ENCODE data around the gene PRMT7. TPM values are rescaled to one million over a fixed set of nuclear protein-coding genes. Genes with fewer than 3 reads are reported as not detected.

The PRMT7 gene
- total RNA-seq, 1 experiment from 2014 or later, result 156 TPM

DNA sequence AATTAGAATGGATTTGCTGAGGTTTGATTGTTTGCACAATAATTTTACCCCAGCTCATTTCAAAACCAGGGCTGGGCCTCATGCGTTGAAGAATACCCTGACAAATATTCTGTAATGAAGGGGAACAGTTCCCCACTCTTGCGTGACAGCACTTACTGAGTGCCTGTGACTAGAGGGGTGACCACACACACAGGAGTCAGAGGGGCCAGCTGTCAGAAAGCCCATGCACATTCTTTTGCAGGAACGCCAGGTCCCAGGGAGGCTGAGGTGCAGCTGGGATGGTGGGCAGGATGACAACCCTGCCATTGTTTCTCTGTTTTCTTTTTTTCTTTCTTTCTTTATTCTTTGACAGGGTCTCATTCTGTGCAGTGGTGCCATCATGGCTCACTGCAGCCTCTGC is 92.9 kb downstream of the PRMT7 start:
- DNase-seq, result no peak
- H3K9me3 Mint-ChIP-seq (ENCODE audit: unreplicated experiment), result no peaks in the 10 kb centered on the region

DNA sequence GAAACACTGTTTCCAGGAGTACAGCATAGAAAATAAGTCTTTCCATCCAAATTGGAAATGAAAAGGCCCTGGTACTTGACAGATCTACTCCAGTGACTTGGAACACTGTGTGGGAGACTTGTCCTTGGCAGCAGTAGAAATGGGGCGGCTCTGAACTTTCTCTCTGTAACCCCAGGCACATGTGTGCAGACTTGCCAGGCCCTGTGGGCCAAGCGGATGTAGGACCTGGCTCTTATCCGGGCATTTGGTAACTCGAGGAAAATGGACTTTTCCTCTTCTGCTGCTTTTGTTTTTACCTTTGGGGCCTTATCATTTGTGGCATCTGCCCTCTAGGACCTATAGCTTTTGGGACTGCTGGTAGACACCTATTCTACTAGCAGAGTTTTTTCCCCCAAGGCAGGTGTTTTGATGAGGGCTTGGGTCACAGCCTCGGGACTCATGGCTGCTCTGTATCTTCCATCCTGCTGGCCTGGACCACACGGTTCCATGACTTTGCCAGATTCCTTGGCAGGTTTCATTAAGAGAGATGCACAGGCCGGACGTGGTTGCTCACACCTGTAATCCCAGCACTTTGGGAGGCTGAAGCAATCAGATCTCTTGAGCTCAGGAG is 94.0 kb downstream of the PRMT7 start:
- no TSS peak for BruUV-seq (replicated peaks)
- intact Hi-C loops (cut with micrococcal nuclease; ENCODE audit: unreplicated experiment), result no loop called here
- POLR2A ChIA-PET, result no interaction called here
- no peaks in the 10 kb centered on the region for H3K36me3 ChIP-seq (ENCODE audit: control insufficient read depth, insufficient read depth, low read length)
- Mint-ChIP-seq H3K27ac (ENCODE audit: unreplicated experiment) (no peak overlapping the region), H3K36me3 (ENCODE audit: insufficient read depth, unreplicated experiment) (no peaks in the 10 kb centered on the region), H3K4me1 (ENCODE audit: low read depth, unreplicated experiment) (peaks cover 9% of the 10 kb centered on the region), H3K9me3 (ENCODE audit: unreplicated experiment) (no peaks in the 10 kb centered on the region), H3K4me3 (ENCODE audit: unreplicated experiment) (no peak overlapping the region), H3K27me3 (ENCODE audit: insufficient read depth, unreplicated experiment) (no peaks in the 10 kb centered on the region)
- CTCF ChIA-PET, result no interaction called here
- no peaks in the 10 kb centered on the region for H3K27me3 ChIP-seq (replicated peaks; ENCODE audit: control insufficient read depth, insufficient read depth, low read length)
- TF ChIP-seq, protein P1, sequence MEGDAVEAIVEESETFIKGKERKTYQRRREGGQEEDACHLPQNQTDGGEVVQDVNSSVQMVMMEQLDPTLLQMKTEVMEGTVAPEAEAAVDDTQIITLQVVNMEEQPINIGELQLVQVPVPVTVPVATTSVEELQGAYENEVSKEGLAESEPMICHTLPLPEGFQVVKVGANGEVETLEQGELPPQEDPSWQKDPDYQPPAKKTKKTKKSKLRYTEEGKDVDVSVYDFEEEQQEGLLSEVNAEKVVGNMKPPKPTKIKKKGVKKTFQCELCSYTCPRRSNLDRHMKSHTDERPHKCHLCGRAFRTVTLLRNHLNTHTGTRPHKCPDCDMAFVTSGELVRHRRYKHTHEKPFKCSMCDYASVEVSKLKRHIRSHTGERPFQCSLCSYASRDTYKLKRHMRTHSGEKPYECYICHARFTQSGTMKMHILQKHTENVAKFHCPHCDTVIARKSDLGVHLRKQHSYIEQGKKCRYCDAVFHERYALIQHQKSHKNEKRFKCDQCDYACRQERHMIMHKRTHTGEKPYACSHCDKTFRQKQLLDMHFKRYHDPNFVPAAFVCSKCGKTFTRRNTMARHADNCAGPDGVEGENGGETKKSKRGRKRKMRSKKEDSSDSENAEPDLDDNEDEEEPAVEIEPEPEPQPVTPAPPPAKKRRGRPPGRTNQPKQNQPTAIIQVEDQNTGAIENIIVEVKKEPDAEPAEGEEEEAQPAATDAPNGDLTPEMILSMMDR (IDR thresholded peaks at IDR 0.05; ENCODE audit: insufficient read depth in 1 of 2, low read depth in 1 of 2, low read length in 1 of 2, severe bottlenecking in 1 of 2, unreplicated experiment in 1 of 2), result no peak
- H3K4me1 ChIP-seq, result peaks cover 6% of the 10 kb centered on the region; the same call in 1 of the 2 replicates
- H3K4me3 ChIP-seq (ENCODE audit: low read depth, low read length), result no peak overlapping the region
- no peaks in the 10 kb centered on the region for H3K9me3 ChIP-seq
- no peak for DNase-seq

More for the DNA sequence above, 92.9 kb downstream of the PRMT7 start:
- BruUV-seq (replicated peaks), result no TSS peak
- Histone ChIP-seq H3K4me1 (peaks cover 6% of the 10 kb centered on the region; the same call in 1 of the 2 replicates), H3K4me3 (ENCODE audit: low read depth, low read length) (no peak overlapping the region), H3K9me3 (no peaks in the 10 kb centered on the region), H3K36me3 (ENCODE audit: control insufficient read depth, insufficient read depth, low read length) (no peaks in the 10 kb centered on the region), H3K27me3 (replicated peaks; ENCODE audit: control insufficient read depth, insufficient read depth, low read length) (no peaks in the 10 kb centered on the region)
- POLR2A ChIA-PET, result no interaction called here
- TF ChIP-seq, protein P1 (IDR thresholded peaks at IDR 0.05; ENCODE audit: insufficient read depth in 1 of 2, low read depth in 1 of 2, low read length in 1 of 2, severe bottlenecking in 1 of 2, unreplicated experiment in 1 of 2), result no peak
- H3K4me3 Mint-ChIP-seq (ENCODE audit: unreplicated experiment), result no peak overlapping the region
- intact Hi-C loops (cut with micrococcal nuclease; ENCODE audit: unreplicated experiment), result no loop called here
- CTCF ChIA-PET, result interaction anchor here (1.2 kb wide), 1 partner anchor 29 kb away, joined by 3 read pairs; no protein-coding TSS in a partner anchor
- H3K27ac Mint-ChIP-seq (ENCODE audit: unreplicated experiment), result no peak overlapping the region
- no peaks in the 10 kb centered on the region for H3K36me3 Mint-ChIP-seq (ENCODE audit: insufficient read depth, unreplicated experiment)
- no peaks in the 10 kb centered on the region for H3K27me3 Mint-ChIP-seq (ENCODE audit: insufficient read depth, unreplicated experiment)
- peaks cover 9% of the 10 kb centered on the region for H3K4me1 Mint-ChIP-seq (ENCODE audit: low read depth, unreplicated experiment)

DNA sequence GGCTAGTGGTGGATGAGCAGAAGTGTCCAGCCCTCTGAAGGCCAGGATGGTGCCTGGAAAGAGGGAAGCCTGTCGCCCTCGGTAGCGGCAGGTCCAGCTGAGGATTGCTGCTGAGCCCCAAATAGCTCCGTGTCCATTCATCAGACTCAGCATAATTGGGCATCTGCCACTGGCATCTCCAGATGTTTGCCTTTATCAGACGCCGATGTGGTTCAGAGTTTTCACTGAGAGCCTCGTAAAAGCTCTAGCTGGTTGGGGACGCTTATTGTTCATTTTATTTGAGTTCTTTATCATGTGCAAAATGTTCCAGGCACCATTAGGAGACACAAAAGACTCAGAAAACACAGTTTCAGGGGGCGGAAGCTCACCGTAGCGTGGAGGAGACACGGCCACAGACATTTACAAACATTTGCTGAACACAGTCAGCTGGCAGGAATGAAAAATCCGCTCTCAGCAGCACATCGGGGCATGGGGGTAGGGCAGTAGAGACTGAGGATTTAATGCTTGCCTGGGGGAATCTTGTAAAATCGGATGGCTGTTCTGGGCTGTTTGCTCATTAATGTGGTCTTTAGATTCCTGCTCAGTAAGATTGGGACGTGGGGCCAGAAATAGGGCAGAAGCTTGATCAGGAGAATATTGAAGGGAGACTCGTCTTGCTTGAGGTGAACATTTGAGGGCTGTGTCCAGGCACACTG is 95.8 kb downstream of the PRMT7 start:
- DNase-seq, result no peak
- ChIA-PET POLR2A (no interaction called here), CTCF (interaction anchor here (0.6 to 0.9 kb wide), 2 partner anchors 22 to 32 kb away, joined by 4 to 5 read pairs; no protein-coding TSS in a partner anchor)
- peaks cover 9% of the 10 kb centered on the region for H3K4me1 Mint-ChIP-seq (ENCODE audit: low read depth, unreplicated experiment)
- no peak overlapping the region for H3K27ac Mint-ChIP-seq (ENCODE audit: unreplicated experiment)
- intact Hi-C loops (cut with micrococcal nuclease; ENCODE audit: unreplicated experiment), result no loop called here
- Histone ChIP-seq H3K4me3 (ENCODE audit: low read depth, low read length) (no peak overlapping the region), H3K9me3 (no peaks in the 10 kb centered on the region), H3K36me3 (ENCODE audit: control insufficient read depth, insufficient read depth, low read length) (no peaks in the 10 kb centered on the region), H3K27me3 (replicated peaks; ENCODE audit: control insufficient read depth, insufficient read depth, low read length) (no peaks in the 10 kb centered on the region), H3K4me1 (peaks cover 6% of the 10 kb centered on the region; the same call in 1 of the 2 replicates)
- H3K27me3 Mint-ChIP-seq (ENCODE audit: insufficient read depth, unreplicated experiment), result no peaks in the 10 kb centered on the region
- no peaks in the 10 kb centered on the region for H3K36me3 Mint-ChIP-seq (ENCODE audit: insufficient read depth, unreplicated experiment)
- no TSS peak for BruUV-seq (replicated peaks)
- H3K4me3 Mint-ChIP-seq (ENCODE audit: unreplicated experiment), result peak overlapping the region; percentile 16
- no peaks in the 10 kb centered on the region for H3K9me3 Mint-ChIP-seq (ENCODE audit: unreplicated experiment)
- TF ChIP-seq, protein P1 (IDR thresholded peaks at IDR 0.05; ENCODE audit: insufficient read depth in 1 of 2, low read depth in 1 of 2, low read length in 1 of 2, severe bottlenecking in 1 of 2, unreplicated experiment in 1 of 2), result no peak

Other genes starting within 250 kb of the PRMT7 start
- 40.0 and 43.9 TPM in 2 replicates for gene NFATC3, start 225.6 kb upstream of the PRMT7 start, total RNA-seq (2022)
- 109 and 110 TPM in 2 replicates for gene ESRP2, start 74.9 kb upstream of the PRMT7 start, total RNA-seq (2022)
- 33.2 and 33.4 TPM in 2 replicates for gene PLA2G15, start 65.6 kb upstream of the PRMT7 start, total RNA-seq (2022)
- gene SLC7A6, start 46.5 kb upstream of the PRMT7 start, total RNA-seq (2022), result 236 and 267 TPM in 2 replicates
- 34.0 and 34.2 TPM in 2 replicates for gene SLC7A6OS, start 73 bp upstream of the PRMT7 start, total RNA-seq (2022)
- gene SMPD3, start 137.5 kb downstream of the PRMT7 start, total RNA-seq (2022), result 2.4 and 2.8 TPM in 2 replicates
- gene ZFP90, start 228.3 kb downstream of the PRMT7 start, total RNA-seq (2022), result 16.5 and 23.2 TPM in 2 replicates

Data from Caco-2 (cell line).